22Rv1 (cell line): Measurements from ENCODE around the gene VAMP1.

ENCODE experiments used
- ZFX ChIP-seq: fragments of 450-650 bp; IDR thresholded peaks from 2 replicates; pipeline ENCODE4 v1.6.1; 2017; ENCODE audit warnings: antibody characterized with exemption, borderline replicate concordance
- TF ChIP-seq, protein P1 (sequence below): fragments of 450-650 bp; IDR thresholded peaks from 2 replicates; pipeline ENCODE4 v1.5.1; 2017; ENCODE audit warnings: mild to moderate bottlenecking

DNA sequence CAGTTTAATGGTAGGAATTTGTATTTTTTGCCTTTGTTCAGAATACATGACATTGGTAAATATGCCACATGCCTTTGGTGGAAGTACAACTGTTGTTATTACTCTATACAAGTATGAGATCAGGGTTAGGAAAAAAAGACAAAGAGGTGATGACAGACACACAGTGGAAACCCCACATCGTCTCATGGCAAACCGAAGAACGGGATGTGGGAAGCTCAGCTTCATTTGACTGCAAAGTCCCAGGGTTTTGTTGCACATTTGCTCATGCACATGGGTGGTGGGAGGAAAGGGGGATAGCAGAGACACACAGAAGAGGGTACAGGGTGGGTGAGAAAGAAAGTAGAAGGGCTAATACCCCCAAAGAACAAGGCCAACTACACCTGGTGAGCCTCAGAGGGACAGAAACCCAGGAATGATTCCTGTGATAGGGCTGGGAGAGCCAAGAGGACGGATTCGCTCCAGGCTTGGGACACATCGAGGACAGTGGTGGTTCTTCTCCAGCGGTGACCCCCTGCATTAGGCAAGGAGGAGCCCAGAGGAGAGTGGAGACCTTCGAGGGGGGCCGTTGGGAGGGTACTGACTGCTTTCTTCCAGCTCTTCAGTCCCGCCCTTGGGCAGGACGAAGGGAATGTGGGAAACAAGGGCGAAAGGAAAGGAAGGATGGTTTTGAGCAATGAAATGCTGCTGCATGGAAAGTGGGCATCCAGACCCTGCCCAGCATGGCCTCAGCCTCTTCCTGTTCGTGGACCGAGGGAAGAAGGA is 8.1 kb downstream of the VAMP1 start:
- TF ChIP-seq, protein P1, sequence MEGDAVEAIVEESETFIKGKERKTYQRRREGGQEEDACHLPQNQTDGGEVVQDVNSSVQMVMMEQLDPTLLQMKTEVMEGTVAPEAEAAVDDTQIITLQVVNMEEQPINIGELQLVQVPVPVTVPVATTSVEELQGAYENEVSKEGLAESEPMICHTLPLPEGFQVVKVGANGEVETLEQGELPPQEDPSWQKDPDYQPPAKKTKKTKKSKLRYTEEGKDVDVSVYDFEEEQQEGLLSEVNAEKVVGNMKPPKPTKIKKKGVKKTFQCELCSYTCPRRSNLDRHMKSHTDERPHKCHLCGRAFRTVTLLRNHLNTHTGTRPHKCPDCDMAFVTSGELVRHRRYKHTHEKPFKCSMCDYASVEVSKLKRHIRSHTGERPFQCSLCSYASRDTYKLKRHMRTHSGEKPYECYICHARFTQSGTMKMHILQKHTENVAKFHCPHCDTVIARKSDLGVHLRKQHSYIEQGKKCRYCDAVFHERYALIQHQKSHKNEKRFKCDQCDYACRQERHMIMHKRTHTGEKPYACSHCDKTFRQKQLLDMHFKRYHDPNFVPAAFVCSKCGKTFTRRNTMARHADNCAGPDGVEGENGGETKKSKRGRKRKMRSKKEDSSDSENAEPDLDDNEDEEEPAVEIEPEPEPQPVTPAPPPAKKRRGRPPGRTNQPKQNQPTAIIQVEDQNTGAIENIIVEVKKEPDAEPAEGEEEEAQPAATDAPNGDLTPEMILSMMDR: no peak
- TF ChIP-seq ZFX: no peak
